Measurements from ENCODE around the gene KCNMA1. TPM values are rescaled to one million over a fixed set of nuclear protein-coding genes. Genes with fewer than 3 reads are reported as not detected.

The KCNMA1 gene
- total RNA-seq, 1 donor from 2014 or later = 30.1 TPM

DNA sequence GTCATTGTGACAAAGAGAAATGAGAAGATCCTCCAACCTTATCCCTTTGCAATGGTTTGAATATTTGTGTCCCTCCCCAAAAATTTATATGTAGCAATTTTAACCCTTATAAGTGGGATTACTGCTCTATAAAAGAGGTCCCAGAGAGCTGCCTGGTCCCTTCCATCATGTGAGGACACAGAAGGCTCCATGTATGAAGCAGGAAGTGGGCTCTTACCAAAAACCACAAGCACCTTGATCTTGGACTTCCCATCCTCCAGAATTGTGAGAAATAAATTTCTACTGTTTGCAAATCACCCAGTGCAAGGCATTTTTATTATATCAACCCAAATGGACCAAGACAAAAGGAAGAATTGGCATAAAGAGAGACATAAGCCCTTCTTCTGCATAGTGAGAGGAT, 95.7 kb downstream of the KCNMA1 start:
- Mint-ChIP-seq H3K36me3 (no peaks in the 10 kb centered on the region), H3K4me3 (no peak overlapping the region), H3K4me1 (ENCODE audit: unreplicated experiment) (no peaks in the 10 kb centered on the region), H3K27ac (no peak overlapping the region), H3K27me3 (no peaks in the 10 kb centered on the region), H3K9me3 (no peaks in the 10 kb centered on the region)
- TF ChIP-seq, protein P1, sequence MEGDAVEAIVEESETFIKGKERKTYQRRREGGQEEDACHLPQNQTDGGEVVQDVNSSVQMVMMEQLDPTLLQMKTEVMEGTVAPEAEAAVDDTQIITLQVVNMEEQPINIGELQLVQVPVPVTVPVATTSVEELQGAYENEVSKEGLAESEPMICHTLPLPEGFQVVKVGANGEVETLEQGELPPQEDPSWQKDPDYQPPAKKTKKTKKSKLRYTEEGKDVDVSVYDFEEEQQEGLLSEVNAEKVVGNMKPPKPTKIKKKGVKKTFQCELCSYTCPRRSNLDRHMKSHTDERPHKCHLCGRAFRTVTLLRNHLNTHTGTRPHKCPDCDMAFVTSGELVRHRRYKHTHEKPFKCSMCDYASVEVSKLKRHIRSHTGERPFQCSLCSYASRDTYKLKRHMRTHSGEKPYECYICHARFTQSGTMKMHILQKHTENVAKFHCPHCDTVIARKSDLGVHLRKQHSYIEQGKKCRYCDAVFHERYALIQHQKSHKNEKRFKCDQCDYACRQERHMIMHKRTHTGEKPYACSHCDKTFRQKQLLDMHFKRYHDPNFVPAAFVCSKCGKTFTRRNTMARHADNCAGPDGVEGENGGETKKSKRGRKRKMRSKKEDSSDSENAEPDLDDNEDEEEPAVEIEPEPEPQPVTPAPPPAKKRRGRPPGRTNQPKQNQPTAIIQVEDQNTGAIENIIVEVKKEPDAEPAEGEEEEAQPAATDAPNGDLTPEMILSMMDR (conservative IDR thresholded peaks at IDR 0.05) = no peak
- DNase-seq (ENCODE audit: extremely low spot score, unreplicated experiment) = no peak

DNA sequence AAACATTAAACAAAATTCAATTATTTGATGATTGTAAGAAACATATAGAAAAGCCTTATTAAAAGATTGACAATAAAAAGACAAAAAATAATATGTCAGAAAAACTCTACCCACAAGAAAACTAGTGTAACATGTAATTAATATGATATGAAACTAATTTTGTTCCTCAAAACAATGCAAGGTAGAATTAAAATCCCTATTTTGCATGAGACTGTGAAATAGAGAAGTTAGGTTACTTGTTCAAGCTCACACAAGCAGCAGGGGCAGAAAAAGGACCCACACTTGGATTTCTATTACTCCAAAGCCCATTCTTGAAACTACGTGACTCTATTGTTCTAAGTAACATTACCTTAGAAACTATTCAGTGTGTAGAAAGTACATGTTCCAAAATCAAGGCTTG, 96.4 kb downstream of the KCNMA1 start:
- Mint-ChIP-seq H3K27me3 (no peaks in the 10 kb centered on the region), H3K9me3 (no peaks in the 10 kb centered on the region), H3K36me3 (no peaks in the 10 kb centered on the region), H3K4me1 (ENCODE audit: unreplicated experiment) (no peaks in the 10 kb centered on the region), H3K27ac (no peak overlapping the region), H3K4me3 (no peak overlapping the region)
- no peak for DNase-seq (ENCODE audit: extremely low spot score, unreplicated experiment)
- TF ChIP-seq, protein P1 (conservative IDR thresholded peaks at IDR 0.05) = no peak

DNA sequence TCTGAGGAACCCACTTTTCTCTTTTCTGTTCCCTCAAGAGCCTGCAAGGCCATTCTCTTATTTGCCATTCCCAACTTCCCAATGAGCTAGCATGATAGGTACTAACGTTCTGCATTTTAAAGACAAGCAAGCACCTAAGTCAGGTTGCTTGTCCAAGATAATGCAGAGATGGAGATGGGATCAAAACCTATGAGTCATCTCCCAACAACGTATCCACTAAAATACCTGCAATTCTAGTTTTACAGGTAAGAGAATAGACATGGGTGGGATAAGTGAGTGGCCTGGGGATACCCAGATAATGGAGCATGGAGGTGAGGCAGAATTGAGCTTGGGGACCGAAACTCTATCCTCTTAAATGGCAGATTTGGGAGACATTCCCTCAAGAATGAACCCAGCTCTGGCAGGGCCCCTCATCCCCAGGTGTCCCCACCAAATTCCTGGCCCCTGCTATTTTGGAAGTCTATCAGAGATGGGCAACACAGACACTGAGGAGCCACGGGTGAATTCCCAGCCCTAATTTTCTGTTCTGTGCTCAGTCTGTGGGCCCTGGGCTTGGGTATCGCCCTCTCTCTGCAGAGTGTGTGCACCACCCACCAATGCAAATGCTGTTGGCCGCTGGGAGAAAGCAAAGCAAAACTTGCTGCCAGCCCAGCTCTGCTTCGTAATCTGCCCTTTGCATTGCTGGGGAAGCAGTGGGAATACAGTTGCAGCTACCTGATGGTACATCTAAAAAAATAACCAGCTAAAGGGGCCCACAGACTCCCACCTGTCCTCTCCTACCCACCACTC, 98.3 kb downstream of the KCNMA1 start:
- H3K27ac Mint-ChIP-seq = no peak overlapping the region
- no peaks in the 10 kb centered on the region for H3K36me3 Mint-ChIP-seq
- DNase-seq (ENCODE audit: extremely low spot score, unreplicated experiment) = no peak
- TF ChIP-seq, protein P1 (conservative IDR thresholded peaks at IDR 0.05) = no peak
- no peaks in the 10 kb centered on the region for H3K9me3 Mint-ChIP-seq
- H3K4me3 Mint-ChIP-seq = peak overlapping the region; percentile 9
- no peaks in the 10 kb centered on the region for H3K27me3 Mint-ChIP-seq
- no peaks in the 10 kb centered on the region for H3K4me1 Mint-ChIP-seq (ENCODE audit: unreplicated experiment)

DNA sequence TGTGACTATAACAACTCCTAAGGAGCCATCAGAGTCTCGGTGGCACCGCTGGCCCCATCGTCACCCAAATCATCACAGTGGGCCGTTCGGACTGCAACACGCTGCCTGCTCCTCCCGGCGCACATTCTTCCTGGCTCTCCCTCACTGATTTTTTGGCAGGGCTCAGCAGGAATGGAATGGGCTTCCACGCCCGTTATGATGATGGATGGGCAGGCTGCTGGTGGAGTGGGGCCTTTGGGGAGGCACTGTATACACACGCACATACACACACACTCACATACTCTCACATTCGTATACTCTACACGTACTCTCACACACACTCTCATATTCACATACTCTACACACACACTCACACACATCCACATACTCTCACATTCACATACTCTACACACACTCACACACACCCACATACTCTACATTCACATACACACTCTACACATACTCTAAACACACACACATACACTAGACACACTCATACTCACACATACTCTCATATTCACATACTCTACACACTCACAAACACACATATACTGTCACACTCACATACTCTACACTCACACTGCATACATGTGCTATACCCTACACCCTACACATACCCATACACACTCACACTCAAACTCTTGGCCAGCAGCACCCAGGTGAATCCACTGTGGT, 99.8 kb downstream of the KCNMA1 start:
- no peaks in the 10 kb centered on the region for H3K9me3 Mint-ChIP-seq
- no peak for DNase-seq (ENCODE audit: extremely low spot score, unreplicated experiment)

DNA sequence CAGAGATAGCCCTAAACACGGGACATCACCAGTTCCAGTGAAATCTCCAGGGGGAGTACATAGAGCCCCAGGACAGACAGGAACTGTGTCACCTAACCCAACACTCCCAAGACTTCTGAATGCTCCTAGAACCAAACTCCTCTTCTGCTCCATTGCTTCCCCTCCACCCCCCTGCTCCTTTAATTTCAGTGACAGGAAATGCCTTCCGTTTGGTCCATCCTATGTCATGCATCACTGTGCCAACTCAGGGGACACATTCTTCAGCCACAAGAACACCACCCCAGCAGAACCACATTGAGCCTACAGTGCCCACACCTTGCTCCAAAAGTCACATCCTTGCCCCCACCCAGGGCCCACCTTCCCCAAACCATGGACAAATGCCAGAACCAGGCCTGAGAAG, 100.5 kb downstream of the KCNMA1 start:
- no peak for DNase-seq (ENCODE audit: extremely low spot score, unreplicated experiment)
- Mint-ChIP-seq H3K4me1 (ENCODE audit: unreplicated experiment) (peaks cover 15% of the 10 kb centered on the region), H3K9me3 (no peaks in the 10 kb centered on the region), H3K27me3 (no peaks in the 10 kb centered on the region), H3K4me3 (no peak overlapping the region), H3K36me3 (no peaks in the 10 kb centered on the region), H3K27ac (no peak overlapping the region)
- TF ChIP-seq, protein P1 (conservative IDR thresholded peaks at IDR 0.05) = no peak

More for the DNA sequence above, 99.8 kb downstream of the KCNMA1 start:
- H3K27me3 Mint-ChIP-seq = no peaks in the 10 kb centered on the region
- H3K4me3 Mint-ChIP-seq = no peak overlapping the region
- H3K4me1 Mint-ChIP-seq (ENCODE audit: unreplicated experiment) = peaks cover 11% of the 10 kb centered on the region
- no peaks in the 10 kb centered on the region for H3K36me3 Mint-ChIP-seq
- H3K27ac Mint-ChIP-seq = no peak overlapping the region
- TF ChIP-seq, protein P1 (conservative IDR thresholded peaks at IDR 0.05) = no peak
